Measurements from ENCODE around the gene OR8A1. TPM values are rescaled to one million over a fixed set of nuclear protein-coding genes. Genes with fewer than 3 reads are reported as not detected.

The OR8A1 gene
- total RNA-seq, 1 donor from 2014 or later = not detected

DNA sequence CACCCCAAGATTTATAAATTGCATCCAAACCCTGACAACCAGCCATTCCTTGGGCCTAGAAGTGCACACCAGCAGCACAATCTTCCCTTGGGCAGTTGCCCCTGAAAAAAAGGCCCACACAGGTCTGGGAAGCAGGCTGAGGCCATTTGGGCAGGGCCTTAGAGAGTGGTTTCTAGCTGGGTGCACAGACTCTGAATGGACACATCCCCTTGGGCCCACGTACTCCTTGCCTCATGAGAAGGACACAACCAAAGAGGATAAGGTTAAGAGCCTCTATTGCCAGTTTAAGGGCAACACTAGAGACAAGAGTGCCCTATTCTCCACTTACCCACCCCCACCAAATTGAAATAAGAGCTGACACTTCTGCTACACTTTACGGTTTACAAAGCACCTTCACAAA lies 40.5 kb downstream of the OR8A1 start:
- H3K9me3 ChIP-seq = no peaks in the 10 kb centered on the region
- DNase-seq (ENCODE audit: extremely low spot score in 2 of 2) = no peak
- no peaks in the 10 kb centered on the region for H3K27me3 ChIP-seq
- H3K4me1 ChIP-seq = no peaks in the 10 kb centered on the region
- intact Hi-C loops (cut with DNase I) = no loop called here
- TF ChIP-seq, protein P1, sequence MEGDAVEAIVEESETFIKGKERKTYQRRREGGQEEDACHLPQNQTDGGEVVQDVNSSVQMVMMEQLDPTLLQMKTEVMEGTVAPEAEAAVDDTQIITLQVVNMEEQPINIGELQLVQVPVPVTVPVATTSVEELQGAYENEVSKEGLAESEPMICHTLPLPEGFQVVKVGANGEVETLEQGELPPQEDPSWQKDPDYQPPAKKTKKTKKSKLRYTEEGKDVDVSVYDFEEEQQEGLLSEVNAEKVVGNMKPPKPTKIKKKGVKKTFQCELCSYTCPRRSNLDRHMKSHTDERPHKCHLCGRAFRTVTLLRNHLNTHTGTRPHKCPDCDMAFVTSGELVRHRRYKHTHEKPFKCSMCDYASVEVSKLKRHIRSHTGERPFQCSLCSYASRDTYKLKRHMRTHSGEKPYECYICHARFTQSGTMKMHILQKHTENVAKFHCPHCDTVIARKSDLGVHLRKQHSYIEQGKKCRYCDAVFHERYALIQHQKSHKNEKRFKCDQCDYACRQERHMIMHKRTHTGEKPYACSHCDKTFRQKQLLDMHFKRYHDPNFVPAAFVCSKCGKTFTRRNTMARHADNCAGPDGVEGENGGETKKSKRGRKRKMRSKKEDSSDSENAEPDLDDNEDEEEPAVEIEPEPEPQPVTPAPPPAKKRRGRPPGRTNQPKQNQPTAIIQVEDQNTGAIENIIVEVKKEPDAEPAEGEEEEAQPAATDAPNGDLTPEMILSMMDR (IDR thresholded peaks at IDR 0.05) = no peak
- no peak for TF ChIP-seq POLR2AphosphoS5 (IDR thresholded peaks at IDR 0.05; ENCODE audit: insufficient read depth in 1 of 2, low read depth in 1 of 2)
- no peak for TF ChIP-seq POLR2A (IDR thresholded peaks at IDR 0.05)
- no peak overlapping the region for H3K4me3 ChIP-seq
- no peak overlapping the region for H3K27ac ChIP-seq
- no peaks in the 10 kb centered on the region for H3K36me3 ChIP-seq

- intact Hi-C loops (cut with DNase I) = no loop called here
- Histone ChIP-seq H3K27me3 (no peaks in the 10 kb centered on the region), H3K27ac (no peak within 1 kb of the TSS), H3K4me3 (no peak within 1 kb of the TSS), H3K36me3 (no peaks in the 10 kb centered on the region), H3K4me1 (no peaks in the 10 kb centered on the region), H3K9me3 (no peaks in the 10 kb centered on the region)
- DNase-seq (ENCODE audit: extremely low spot score in 2 of 2) = no peak
- TF ChIP-seq POLR2AphosphoS5 (IDR thresholded peaks at IDR 0.05; ENCODE audit: insufficient read depth in 1 of 2, low read depth in 1 of 2) (no peak), POLR2A (IDR thresholded peaks at IDR 0.05) (no peak)
- TF ChIP-seq, protein P1 (IDR thresholded peaks at IDR 0.05) = no peak
Measured at GRCh38 chr11:124611064-124611463, 41.3 kb downstream of the OR8A1 start, which contains the start of gene PANX3. Gene PANX3 (plus strand): TSS chr11:124611428. CDS start chr11:124611557, 129 bp downstream.

- Histone ChIP-seq H3K4me1 (no peaks in the 10 kb centered on the region), H3K4me3 (no peak overlapping the region), H3K27ac (no peak overlapping the region), H3K27me3 (no peaks in the 10 kb centered on the region), H3K36me3 (no peaks in the 10 kb centered on the region), H3K9me3 (no peaks in the 10 kb centered on the region)
- TF ChIP-seq, protein P1 (IDR thresholded peaks at IDR 0.05) = no peak
- TF ChIP-seq POLR2A (IDR thresholded peaks at IDR 0.05) (no peak), POLR2AphosphoS5 (IDR thresholded peaks at IDR 0.05; ENCODE audit: insufficient read depth in 1 of 2, low read depth in 1 of 2) (no peak)
- DNase-seq (ENCODE audit: extremely low spot score in 2 of 2) = no peak
- intact Hi-C loops (cut with DNase I) = no loop called here
Measured at GRCh38 chr11:124612045-124612444, 42.2 kb downstream of the OR8A1 start.

DNA sequence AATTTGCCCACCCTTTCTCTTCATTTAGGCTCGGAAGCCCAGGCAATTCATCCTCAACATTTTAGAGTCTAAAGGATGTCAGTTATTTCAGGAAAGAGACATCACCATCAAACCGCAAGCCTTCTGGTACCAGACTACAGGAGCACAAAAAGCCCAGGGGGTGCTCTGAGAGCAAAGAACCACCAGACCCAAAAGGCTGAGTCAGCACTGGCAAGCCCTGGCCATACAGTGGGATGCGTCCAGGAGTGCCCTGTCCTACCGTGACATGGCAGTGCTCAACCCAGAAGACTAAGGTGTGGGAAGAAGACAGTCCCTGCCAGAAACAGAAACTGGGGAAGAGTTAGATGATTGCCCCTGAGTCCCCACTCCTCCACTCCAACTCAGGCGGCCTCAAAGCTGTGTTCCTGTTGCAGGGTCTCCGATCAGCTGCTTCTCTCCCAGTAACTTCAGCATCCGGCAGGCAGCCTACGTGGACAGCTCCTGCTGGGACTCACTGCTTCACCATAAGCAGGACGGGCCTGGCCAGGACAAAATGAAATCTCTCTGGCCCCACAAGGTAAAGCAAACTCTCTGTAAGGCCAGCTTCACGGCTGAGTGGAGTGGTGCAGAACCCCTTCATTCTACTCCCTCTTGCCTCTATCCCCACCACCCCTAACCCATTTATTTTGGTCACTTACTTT lies 42.9 kb downstream of the OR8A1 start:
- no peaks in the 10 kb centered on the region for H3K36me3 ChIP-seq
- H3K27ac ChIP-seq = no peak overlapping the region
- intact Hi-C loops (cut with DNase I) = no loop called here
- no peaks in the 10 kb centered on the region for H3K9me3 ChIP-seq
- no peaks in the 10 kb centered on the region for H3K4me1 ChIP-seq
- no peak overlapping the region for H3K4me3 ChIP-seq
- DNase-seq (ENCODE audit: extremely low spot score in 2 of 2) = no peak
- TF ChIP-seq POLR2A (IDR thresholded peaks at IDR 0.05) = no peak
- TF ChIP-seq, protein P1 (IDR thresholded peaks at IDR 0.05) = no peak
- no peak for TF ChIP-seq POLR2AphosphoS5 (IDR thresholded peaks at IDR 0.05; ENCODE audit: insufficient read depth in 1 of 2, low read depth in 1 of 2)
- H3K27me3 ChIP-seq = no peaks in the 10 kb centered on the region

GRCh38 chr11:124618863-124619262 lies 49.1 kb downstream of the OR8A1 start:
- TF ChIP-seq POLR2AphosphoS5 (IDR thresholded peaks at IDR 0.05; ENCODE audit: insufficient read depth in 1 of 2, low read depth in 1 of 2) = no peak
- TF ChIP-seq, protein P1 (IDR thresholded peaks at IDR 0.05) = no peak
- TF ChIP-seq POLR2A (IDR thresholded peaks at IDR 0.05) = no peak
- H3K4me1 ChIP-seq = peaks cover 15% of the 10 kb centered on the region
- no peaks in the 10 kb centered on the region for H3K27me3 ChIP-seq
- H3K9me3 ChIP-seq = no peaks in the 10 kb centered on the region
- no peak overlapping the region for H3K4me3 ChIP-seq
- DNase-seq (ENCODE audit: extremely low spot score in 2 of 2) = no peak
- H3K36me3 ChIP-seq = no peaks in the 10 kb centered on the region
- intact Hi-C loops (cut with DNase I) = no loop called here
- no peak overlapping the region for H3K27ac ChIP-seq

Measured in vagina (tissue), 2 donors.